AG10803 (cell line): ENCODE measurements around the gene GIT1.

Source experiments
- DNase-seq: peaks from one replicate; pipeline ENCODE4 v3.0.0; 2010; ENCODE audit warnings: low read depth
- H3K4me3 ChIP-seq: 2 replicates; pipeline ENCODE4 v1.5.1; 2011; ENCODE audit warnings: mild to moderate bottlenecking, low read length, control low read depth
- TF ChIP-seq, protein P1 (sequence below): conservative IDR thresholded peaks from 2 replicates; pipeline ENCODE4 v1.5.1; 2011; ENCODE audit warnings: mild to moderate bottlenecking, low read length, control low read depth, inconsistent platforms

GIT1 gene

DNA sequence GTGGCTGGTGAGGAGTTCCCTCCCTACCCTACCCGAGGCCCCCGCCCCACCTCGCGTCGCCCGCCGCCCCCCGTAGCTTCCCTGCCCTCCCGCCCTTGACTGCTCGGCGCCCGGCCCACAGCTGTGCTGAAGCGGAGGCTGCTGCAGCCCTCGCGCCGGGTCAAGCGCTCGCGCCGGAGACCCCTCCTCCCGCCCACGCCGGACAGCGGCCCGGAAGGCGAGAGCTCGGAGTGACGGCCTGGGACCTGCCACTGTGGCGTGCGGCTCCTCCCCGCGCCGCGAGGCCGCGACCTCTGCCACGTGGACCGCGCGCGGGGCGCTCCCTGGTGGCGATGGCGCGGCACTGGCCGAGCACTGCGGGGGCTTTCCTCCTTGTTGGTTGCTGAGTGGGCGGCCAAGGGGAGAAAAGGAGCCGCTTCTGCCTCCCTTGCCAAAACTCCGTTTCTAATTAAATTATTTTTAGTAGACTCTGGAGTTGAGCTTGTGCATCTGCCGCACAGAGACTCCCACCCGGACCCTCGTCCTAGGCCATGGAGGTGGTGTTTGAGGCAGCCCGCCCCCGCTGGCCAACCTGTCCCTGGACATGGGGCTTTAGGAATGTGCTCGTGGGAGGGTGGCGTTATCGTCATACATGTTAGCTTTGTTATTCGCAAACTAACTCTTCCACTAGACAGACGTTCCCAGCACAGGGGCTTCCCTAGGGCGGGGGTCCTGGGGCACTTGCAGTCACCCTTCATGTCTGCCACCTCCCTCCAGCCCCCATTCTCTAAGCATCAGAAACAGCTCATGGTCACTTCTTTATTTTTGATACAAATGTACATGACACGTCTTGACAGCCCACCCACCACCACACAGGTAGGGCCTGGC lies 16.5 kb downstream of the GIT1 start:
- H3K4me3 ChIP-seq = no peak overlapping the region
- TF ChIP-seq, protein P1, sequence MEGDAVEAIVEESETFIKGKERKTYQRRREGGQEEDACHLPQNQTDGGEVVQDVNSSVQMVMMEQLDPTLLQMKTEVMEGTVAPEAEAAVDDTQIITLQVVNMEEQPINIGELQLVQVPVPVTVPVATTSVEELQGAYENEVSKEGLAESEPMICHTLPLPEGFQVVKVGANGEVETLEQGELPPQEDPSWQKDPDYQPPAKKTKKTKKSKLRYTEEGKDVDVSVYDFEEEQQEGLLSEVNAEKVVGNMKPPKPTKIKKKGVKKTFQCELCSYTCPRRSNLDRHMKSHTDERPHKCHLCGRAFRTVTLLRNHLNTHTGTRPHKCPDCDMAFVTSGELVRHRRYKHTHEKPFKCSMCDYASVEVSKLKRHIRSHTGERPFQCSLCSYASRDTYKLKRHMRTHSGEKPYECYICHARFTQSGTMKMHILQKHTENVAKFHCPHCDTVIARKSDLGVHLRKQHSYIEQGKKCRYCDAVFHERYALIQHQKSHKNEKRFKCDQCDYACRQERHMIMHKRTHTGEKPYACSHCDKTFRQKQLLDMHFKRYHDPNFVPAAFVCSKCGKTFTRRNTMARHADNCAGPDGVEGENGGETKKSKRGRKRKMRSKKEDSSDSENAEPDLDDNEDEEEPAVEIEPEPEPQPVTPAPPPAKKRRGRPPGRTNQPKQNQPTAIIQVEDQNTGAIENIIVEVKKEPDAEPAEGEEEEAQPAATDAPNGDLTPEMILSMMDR = peak; percentile 54
- DNase-seq = peak; percentile 53

DNA sequence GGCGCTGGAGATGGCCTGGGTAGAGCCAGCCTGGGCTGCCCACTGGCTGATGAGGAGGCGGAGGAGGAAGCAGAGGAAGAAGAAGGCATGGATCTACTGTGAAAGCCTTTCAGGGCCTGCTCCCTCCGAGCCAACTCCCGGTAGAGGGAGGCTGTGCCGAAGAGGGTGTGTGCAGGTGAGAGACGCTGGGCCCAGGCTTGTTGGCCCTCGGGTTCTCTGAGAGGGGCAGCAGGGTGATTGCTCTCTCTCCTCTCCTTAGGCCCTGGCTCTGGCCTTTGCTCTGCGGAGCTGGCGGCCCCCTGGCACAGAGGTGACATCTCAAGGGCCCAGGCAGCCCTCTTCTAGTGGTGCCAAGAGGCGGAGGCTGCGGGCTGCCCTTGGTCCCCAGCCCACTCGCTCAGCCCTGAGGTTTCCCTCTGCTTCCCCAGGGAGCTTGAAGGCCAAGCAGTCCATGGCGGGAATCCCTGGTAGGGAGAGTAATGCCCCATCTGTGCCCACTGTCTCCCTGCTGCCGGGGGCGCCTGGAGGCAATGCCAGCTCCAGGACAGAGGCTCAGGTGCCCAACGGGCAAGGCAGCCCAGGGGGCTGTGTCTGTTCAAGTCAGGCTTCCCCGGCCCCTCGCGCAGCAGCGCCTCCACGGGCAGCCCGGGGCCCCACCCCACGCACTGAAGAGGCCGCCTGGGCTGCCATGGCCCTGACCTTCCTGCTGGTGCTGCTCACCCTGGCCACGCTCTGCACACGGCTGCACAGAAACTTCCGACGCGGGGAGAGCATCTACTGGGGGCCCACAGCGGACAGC lies 17.4 kb downstream of the GIT1 start:
- no peak for DNase-seq
- no peak overlapping the region for H3K4me3 ChIP-seq
- TF ChIP-seq, protein P1 = no peak

- DNase-seq = no peak
- no peak overlapping the region for H3K4me3 ChIP-seq
- TF ChIP-seq, protein P1 = no peak
Observed at GRCh38 chr17:29571486-29571882, 18.0 kb downstream of the GIT1 start.

- DNase-seq = no peak
- H3K4me3 ChIP-seq = no peak overlapping the region
- TF ChIP-seq, protein P1 = no peak
Observed at GRCh38 chr17:29570521-29570920, 18.9 kb downstream of the GIT1 start.

- DNase-seq = peak; percentile 29
- peak overlapping the region; percentile 77 for H3K4me3 ChIP-seq
- TF ChIP-seq, protein P1 = no peak
Observed at GRCh38 chr17:29569245-29569950, 20.1 kb downstream of the GIT1 start.

- TF ChIP-seq, protein P1 = no peak; the same call in 1 of the 2 replicates
- peak within 1 kb of the TSS; percentile 77 for H3K4me3 ChIP-seq
- peak; percentile 72 for DNase-seq
Observed at GRCh38 chr17:29568331-29569244, 20.9 kb downstream of the GIT1 start, which contains the start of gene TP53I13. TSS of gene TP53I13 (plus strand) at chr17:29568701. CDS start at chr17:29568759, 58 bp downstream.
